Testis (tissue), 2 donors: ENCODE measurements around the gene MEMO1.

ENCODE experiments used
- POLR2A ChIP-seq: fragments of 450-650 bp; IDR thresholded peaks from one replicate; pipeline ENCODE4 v1.6.1; 2017; ENCODE audit warnings: antibody characterized with exemption, mild to moderate bottlenecking, moderate library complexity
- TF ChIP-seq, protein P1 (sequence below), 3 experiments: fragments of 450-650 bp in 2 of 3; fragments of 200-600 bp in 1 of 3; sonication (generic) in 1 of 3; IDR thresholded peaks; one replicate each; pipeline ENCODE4 v1.5.1; 2016 to 2019; ENCODE audit warnings: antibody characterized with exemption in 3 of 3, mild to moderate bottlenecking in 2 of 3, moderate library complexity in 1 of 3

DNA sequence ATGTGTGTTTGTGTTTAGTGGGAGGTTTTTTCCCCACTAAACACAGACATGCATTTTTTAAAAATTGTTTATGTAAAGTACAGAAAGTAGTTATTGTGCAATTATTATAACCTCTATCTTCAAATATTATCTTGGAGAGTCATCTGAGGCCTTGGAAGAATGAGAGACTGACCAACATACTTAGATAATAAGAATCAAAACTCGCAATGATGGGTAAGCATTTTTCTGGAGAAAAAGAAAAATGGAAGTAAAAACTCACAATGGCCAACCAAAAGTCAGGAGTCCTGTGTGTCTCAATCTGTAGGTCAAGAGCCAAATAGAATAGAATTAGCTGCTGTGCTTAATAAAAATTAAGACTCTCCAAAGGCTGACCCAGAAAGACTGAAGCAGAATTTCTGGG lies 43.0 kb downstream of the MEMO1 start:
- TF ChIP-seq, protein P1, sequence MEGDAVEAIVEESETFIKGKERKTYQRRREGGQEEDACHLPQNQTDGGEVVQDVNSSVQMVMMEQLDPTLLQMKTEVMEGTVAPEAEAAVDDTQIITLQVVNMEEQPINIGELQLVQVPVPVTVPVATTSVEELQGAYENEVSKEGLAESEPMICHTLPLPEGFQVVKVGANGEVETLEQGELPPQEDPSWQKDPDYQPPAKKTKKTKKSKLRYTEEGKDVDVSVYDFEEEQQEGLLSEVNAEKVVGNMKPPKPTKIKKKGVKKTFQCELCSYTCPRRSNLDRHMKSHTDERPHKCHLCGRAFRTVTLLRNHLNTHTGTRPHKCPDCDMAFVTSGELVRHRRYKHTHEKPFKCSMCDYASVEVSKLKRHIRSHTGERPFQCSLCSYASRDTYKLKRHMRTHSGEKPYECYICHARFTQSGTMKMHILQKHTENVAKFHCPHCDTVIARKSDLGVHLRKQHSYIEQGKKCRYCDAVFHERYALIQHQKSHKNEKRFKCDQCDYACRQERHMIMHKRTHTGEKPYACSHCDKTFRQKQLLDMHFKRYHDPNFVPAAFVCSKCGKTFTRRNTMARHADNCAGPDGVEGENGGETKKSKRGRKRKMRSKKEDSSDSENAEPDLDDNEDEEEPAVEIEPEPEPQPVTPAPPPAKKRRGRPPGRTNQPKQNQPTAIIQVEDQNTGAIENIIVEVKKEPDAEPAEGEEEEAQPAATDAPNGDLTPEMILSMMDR (IDR thresholded peaks at IDR 0.05): no peak
- TF ChIP-seq POLR2A: no peak
